Naive thymus-derived CD4-positive, alpha-beta T cell (primary cell): ENCODE results near the gene PLEKHB2. TPM values are rescaled to one million over a fixed set of nuclear protein-coding genes. Genes with fewer than 3 reads are reported as not detected.
"Not testable (repeated sequence)": the region's sequence is repeated elsewhere in the genome, so short reads cannot be mapped to it uniquely, and the experiment has no call there.

Source experiments
- ATAC-seq: fragments of 150-1000 bp; cut with Tn5 transposase; 2 replicates; pipeline ENCODE4 v1.10.0; 2021; ENCODE audit warnings: mild to moderate bottlenecking, moderate library complexity
- CTCF ChIA-PET: fragments of 350-600 bp; sonication (Branson Sonifier 250); formaldehyde crosslinking; loops from one replicate; lab custom pipeline; 2021; ENCODE audit warnings: antibody characterized with exemption; lab: Charles Lee
- POLR2A ChIA-PET: fragments of 350-600 bp; sonication (Branson Sonifier 250); formaldehyde crosslinking; loops from one replicate; lab custom pipeline; 2021; ENCODE audit warnings: antibody characterized with exemption, inconsistent platforms; lab: Charles Lee
- DNase-seq, 9 donors: peaks; one replicate each; pipeline versions ENCODE4 v3.0.0 to v3.0.0-alpha.2; 2020 to 2022; ENCODE audit warnings: mixed read lengths in 1 of 9
- H3K27ac ChIP-seq: one replicate; pipeline ENCODE4 v1.7.0; 2013; ENCODE audit warnings: mild to moderate bottlenecking, low read depth, low read length, moderate library complexity
- H3K27me3 ChIP-seq, 2 donors: one replicate each; pipeline ENCODE4 v1.7.0; 2013; ENCODE audit warnings: low read length in 2 of 2, mild to moderate bottlenecking in 2 of 2, moderate library complexity in 2 of 2; ENCODE audit not compliant: control insufficient read depth in 2 of 2, insufficient read depth in 2 of 2
- H3K36me3 ChIP-seq, 3 experiments: 1 replicate in 2 of 3; 2 replicates in 1 of 3; pipeline ENCODE4 v1.7.0; 2013; ENCODE audit warnings: low read length in 3 of 3, mild to moderate bottlenecking in 3 of 3, moderate library complexity in 1 of 3; ENCODE audit not compliant: insufficient read depth in 3 of 3, control insufficient read depth in 2 of 3
- H3K4me1 ChIP-seq, 2 donors: one replicate each; pipeline ENCODE4 v1.7.0; 2013; ENCODE audit warnings: low read length in 2 of 2, mild to moderate bottlenecking in 2 of 2, moderate library complexity in 1 of 2; ENCODE audit not compliant: control insufficient read depth in 2 of 2, insufficient read depth in 2 of 2
- H3K4me3 ChIP-seq: 2 replicates; pipeline ENCODE4 v1.7.0; 2013; ENCODE audit warnings: mild to moderate bottlenecking, low read length
- H3K9me3 ChIP-seq, 3 experiments: 1 replicate in 2 of 3; 2 replicates in 1 of 3; pipeline ENCODE4 v1.7.0; 2013; ENCODE audit warnings: low read length in 3 of 3; ENCODE audit not compliant: control insufficient read depth in 2 of 3
- H3K27ac Mint-ChIP-seq, 9 donors: one replicate each; pipeline ENCODE4 v1.8.0; 2020 to 2022; ENCODE audit warnings: mixed read lengths in 9 of 9, mild to moderate bottlenecking in 8 of 9, moderate library complexity in 5 of 9, inconsistent platforms in 2 of 9
- H3K27me3 Mint-ChIP-seq, 5 donors: one replicate each; pipeline ENCODE4 v1.8.0; 2021 to 2022; ENCODE audit warnings: mixed read lengths in 5 of 5, mild to moderate bottlenecking in 1 of 5
- H3K36me3 Mint-ChIP-seq, 5 donors: one replicate each; pipeline ENCODE4 v1.8.0; 2020 to 2022; ENCODE audit warnings: mixed read lengths in 5 of 5, mild to moderate bottlenecking in 3 of 5, inconsistent platforms in 1 of 5
- H3K4me1 Mint-ChIP-seq, 7 donors: one replicate each; pipeline ENCODE4 v1.8.0; 2020 to 2022; ENCODE audit warnings: mixed read lengths in 7 of 7, mild to moderate bottlenecking in 3 of 7, inconsistent platforms in 1 of 7
- H3K4me3 Mint-ChIP-seq, 10 donors: one replicate each; pipeline ENCODE4 v1.8.0; 2020 to 2022; ENCODE audit warnings: mild to moderate bottlenecking in 10 of 10, mixed read lengths in 10 of 10, moderate library complexity in 6 of 10, inconsistent platforms in 2 of 10
- H3K9me3 Mint-ChIP-seq, 11 donors: one replicate each; pipeline ENCODE4 v1.8.0; 2020 to 2022; ENCODE audit warnings: mixed read lengths in 11 of 11, mild to moderate bottlenecking in 4 of 11, inconsistent platforms in 1 of 11, moderate library complexity in 1 of 11
- intact Hi-C, 2 donors: fragments of 100-400 bp; cut with micrococcal nuclease; formaldehyde crosslinking; loops; one replicate each; pipeline ENCODE4 v1.15.1; 2023
- polyA plus RNA-seq, 2 donors: library from polyadenylated mRNA; unstranded; fragments of 300-500 nt; fragmentation: Illumina TruSeq; gene quantifications; one replicate each; pipeline ENCODE4 v1.2.3, GENCODE V29; 2021
- total RNA-seq, 6 experiments: library from RNA in 5 of 6; stranded (reverse) in 5 of 6; gene quantifications; 1 replicate in 5 of 6; 2 replicates in 1 of 6; pipeline ENCODE4 v1.2.3 and lab custom pipeline; 2021 to 2026

Gene PLEKHB2
- total and polyA plus RNA-seq, 7 experiments from 2014 or later, result 43.1 to 92.3 (median 64.4) TPM

- POLR2A ChIA-PET, result no interaction called here
- H3K27ac Mint-ChIP-seq, result no peak overlapping the region
- CTCF ChIA-PET, result no interaction called here
- H3K27me3 Mint-ChIP-seq, result peaks cover 0 to 21% (median 5%) of the 10 kb centered on the region in 5 donors
- H3K27ac ChIP-seq, result no peak overlapping the region
- no peaks in the 10 kb centered on the region for H3K27me3 ChIP-seq
- no peaks in the 10 kb centered on the region for H3K9me3 Mint-ChIP-seq
- peaks cover 0 to 2% (median 0%) of the 10 kb centered on the region in 7 donors for H3K4me1 Mint-ChIP-seq
- DNase-seq, result no peak
- H3K4me3 Mint-ChIP-seq, result no peak overlapping the region
- H3K4me3 ChIP-seq, result no peak overlapping the region
- no peaks in the 10 kb centered on the region for H3K4me1 ChIP-seq
- H3K36me3 ChIP-seq, result no peaks in the 10 kb centered on the region
- no peak for ATAC-seq
- intact Hi-C loops, result no loop called here
- no peaks in the 10 kb centered on the region for H3K36me3 Mint-ChIP-seq
- no peaks in the 10 kb centered on the region for H3K9me3 ChIP-seq
Observed at GRCh38 chr2:131168538-131168937, 63.4 kb downstream of the PLEKHB2 start.

- H3K4me3 Mint-ChIP-seq, CTCF ChIA-PET, POLR2A ChIA-PET, intact Hi-C loops, ATAC-seq, H3K4me3 ChIP-seq, H3K36me3 ChIP-seq, H3K36me3 Mint-ChIP-seq, H3K4me1 ChIP-seq, H3K27ac Mint-ChIP-seq, H3K9me3 Mint-ChIP-seq, H3K4me1 Mint-ChIP-seq, H3K27me3 ChIP-seq, H3K9me3 ChIP-seq, DNase-seq, H3K27ac ChIP-seq: not testable (repeated sequence)
- H3K27me3 Mint-ChIP-seq, result peaks cover 25 to 37% (median 27%) of the 10 kb centered on the region in 5 donors
Observed at GRCh38 chr2:131178050-131178449, 72.9 kb downstream of the PLEKHB2 start.

GRCh38 chr2:131178721-131179418, 73.7 kb downstream of the PLEKHB2 start:
- CTCF ChIA-PET, DNase-seq, H3K4me1 Mint-ChIP-seq, H3K9me3 Mint-ChIP-seq, H3K36me3 Mint-ChIP-seq, H3K27me3 ChIP-seq, H3K4me3 ChIP-seq, H3K4me3 Mint-ChIP-seq, H3K9me3 ChIP-seq, H3K27ac Mint-ChIP-seq, H3K36me3 ChIP-seq, intact Hi-C loops, H3K27ac ChIP-seq, ATAC-seq, H3K4me1 ChIP-seq, POLR2A ChIA-PET: not testable (repeated sequence)
- H3K27me3 Mint-ChIP-seq, result peaks cover 26 to 38% (median 28%) of the 10 kb centered on the region in 5 donors

- POLR2A ChIA-PET, H3K9me3 ChIP-seq, H3K27me3 ChIP-seq, H3K27ac Mint-ChIP-seq, DNase-seq, ATAC-seq, H3K4me3 ChIP-seq, intact Hi-C loops, H3K27ac ChIP-seq, H3K4me1 Mint-ChIP-seq, H3K36me3 ChIP-seq, H3K4me1 ChIP-seq, H3K36me3 Mint-ChIP-seq, CTCF ChIA-PET, H3K9me3 Mint-ChIP-seq, H3K4me3 Mint-ChIP-seq: not testable (repeated sequence)
- peaks cover 11 to 32% (median 25%) of the 10 kb centered on the region in 5 donors for H3K27me3 Mint-ChIP-seq
Observed at GRCh38 chr2:131181451-131181850, 76.3 kb downstream of the PLEKHB2 start.

GRCh38 chr2:131193421-131193820, 88.3 kb downstream of the PLEKHB2 start:
- intact Hi-C loops, POLR2A ChIA-PET, H3K4me3 Mint-ChIP-seq, H3K27ac ChIP-seq, H3K9me3 Mint-ChIP-seq, H3K27ac Mint-ChIP-seq, H3K36me3 ChIP-seq, H3K9me3 ChIP-seq, H3K4me3 ChIP-seq, ATAC-seq, H3K4me1 Mint-ChIP-seq, H3K36me3 Mint-ChIP-seq, H3K4me1 ChIP-seq, CTCF ChIA-PET, H3K27me3 ChIP-seq: not testable (repeated sequence)
- peak in 1 of 9 donors; percentile 1 for DNase-seq
- peaks cover 12 to 27% (median 23%) of the 10 kb centered on the region in 5 donors for H3K27me3 Mint-ChIP-seq

- H3K27ac ChIP-seq, DNase-seq, ATAC-seq, H3K4me1 Mint-ChIP-seq, H3K4me3 ChIP-seq, POLR2A ChIA-PET, H3K36me3 ChIP-seq, H3K36me3 Mint-ChIP-seq, H3K9me3 Mint-ChIP-seq, H3K4me1 ChIP-seq, intact Hi-C loops, H3K4me3 Mint-ChIP-seq, CTCF ChIA-PET, H3K27ac Mint-ChIP-seq, H3K27me3 ChIP-seq, H3K9me3 ChIP-seq: not testable (repeated sequence)
- H3K27me3 Mint-ChIP-seq, result peaks cover 5 to 17% (median 11%) of the 10 kb centered on the region in 5 donors
Observed at GRCh38 chr2:131196186-131196585, 91.0 kb downstream of the PLEKHB2 start.
